B cell (primary cell): Measurements from ENCODE around the gene RNF212B. TPM values are rescaled to one million over a fixed set of nuclear protein-coding genes. Genes with fewer than 3 reads are reported as not detected.
A peak's percentile ranks its signal among the peaks of the same experiment; 100 is the strongest.

ENCODE experiments used
- ATAC-seq: fragments of 200-7000 bp; cut with Tn5 transposase; one replicate; pipeline ENCODE4 v1.10.0; 2021; ENCODE audit warnings: low read depth, mild to moderate bottlenecking, moderate number of reproducible peaks, moderate library complexity
- CTCF ChIA-PET: fragments of 350-600 bp; sonication (Branson Sonifier 250); formaldehyde crosslinking; loops from one replicate; lab custom pipeline; 2021; ENCODE audit warnings: antibody characterized with exemption, inconsistent platforms; lab: Charles Lee
- POLR2A ChIA-PET: fragments of 350-600 bp; sonication (Branson Sonifier 250); formaldehyde crosslinking; loops from one replicate; lab custom pipeline; 2021; ENCODE audit warnings: antibody characterized with exemption; lab: Charles Lee
- DNase-seq: peaks from one replicate; pipeline ENCODE4 v3.0.0; 2013
- H2AFZ ChIP-seq: 2 replicates; pipeline ENCODE4 v1.6.1; 2012; ENCODE audit warnings: mild to moderate bottlenecking, low read depth, low read length; ENCODE audit not compliant: insufficient read depth, poor library complexity, severe bottlenecking
- H3K27ac ChIP-seq, 2 donors: 1 replicate in 1 of 2; 2 replicates in 1 of 2; pipeline ENCODE4 v1.5.1; 2012 to 2013; ENCODE audit warnings: low read length in 2 of 2, mild to moderate bottlenecking in 2 of 2, moderate library complexity in 1 of 2
- H3K27me3 ChIP-seq, 4 experiments: fragments of 200-600 bp in 1 of 4; sonication (generic) in 1 of 4; replicated peaks in 1 of 4; 1 replicate in 2 of 4; 2 replicates in 2 of 4; pipeline versions ENCODE4 v1.6.1 to v1.7.0; 2013 to 2016; ENCODE audit warnings: low read length in 3 of 4, mild to moderate bottlenecking in 2 of 4, mixed read lengths in 1 of 4, moderate library complexity in 1 of 4; ENCODE audit not compliant: insufficient read depth in 4 of 4, control insufficient read depth in 3 of 4; ENCODE audit errors: control extremely low read depth in 1 of 4
- H3K36me3 ChIP-seq, 2 experiments: replicated peaks in 1 of 2; 1 replicate in 1 of 2; 2 replicates in 1 of 2; pipeline versions ENCODE4 v1.6.1 to v1.7.1; 2013; ENCODE audit warnings: low read length in 1 of 2; ENCODE audit not compliant: insufficient read depth in 2 of 2, control insufficient read depth in 1 of 2; ENCODE audit errors: control extremely low read depth in 1 of 2, extremely low read depth in 1 of 2
- H3K4me1 ChIP-seq, 2 donors: fragments of 200-600 bp in 1 of 2; sonication (generic) in 1 of 2; 1 replicate in 1 of 2; 2 replicates in 1 of 2; pipeline versions ENCODE4 v1.5.1 to v1.6.1; 2013 to 2017; ENCODE audit warnings: low read length in 2 of 2; ENCODE audit not compliant: control insufficient read depth in 2 of 2, insufficient read depth in 2 of 2
- H3K4me2 ChIP-seq: replicated peaks from 2 replicates; pipeline ENCODE3; 2012; ENCODE audit warnings: mild to moderate bottlenecking, low read depth, low read length; ENCODE audit not compliant: poor library complexity, severe bottlenecking
- H3K4me3 ChIP-seq, 5 experiments: fragments of 200-600 bp in 1 of 5; sonication (generic) in 1 of 5; 1 replicate in 3 of 5; 2 replicates in 2 of 5; pipeline versions ENCODE4 v1.5.1 to v1.7.0; 2011 to 2016; ENCODE audit warnings: low read length in 4 of 5, mild to moderate bottlenecking in 4 of 5, low read depth in 2 of 5, control low read depth in 1 of 5, moderate library complexity in 1 of 5; ENCODE audit not compliant: insufficient read depth in 1 of 5; ENCODE audit errors: control extremely low read depth in 1 of 5, extremely low read depth in 1 of 5
- H3K79me2 ChIP-seq: fragments of 200-600 bp; sonication (generic); one replicate; pipeline ENCODE4 v1.6.0; 2016; ENCODE audit warnings: low read length; ENCODE audit not compliant: control insufficient read depth, insufficient read depth
- H3K9ac ChIP-seq: fragments of 200-600 bp; sonication (generic); 2 replicates; pipeline ENCODE4 v1.6.1; 2017; ENCODE audit warnings: mild to moderate bottlenecking, low read length, moderate library complexity
- H3K9me3 ChIP-seq, 3 donors: one replicate each; pipeline versions ENCODE4 v1.6.1 to v1.7.1; 2013; ENCODE audit warnings: low read length in 2 of 3; ENCODE audit not compliant: control insufficient read depth in 2 of 3, insufficient read depth in 1 of 3; ENCODE audit errors: control extremely low read depth in 1 of 3
- H4K20me1 ChIP-seq: 2 replicates; pipeline ENCODE4 v1.6.0; 2012; ENCODE audit warnings: mild to moderate bottlenecking, low read length; ENCODE audit not compliant: insufficient read depth, control insufficient read depth, poor library complexity, severe bottlenecking
- H3K27ac Mint-ChIP-seq: one replicate; pipeline ENCODE4 v1.8.0; 2021; ENCODE audit warnings: mixed read lengths
- H3K27me3 Mint-ChIP-seq: one replicate; pipeline ENCODE4 v1.8.0; 2021; ENCODE audit warnings: mixed read lengths
- H3K4me1 Mint-ChIP-seq: one replicate; pipeline ENCODE4 v1.8.0; 2021; ENCODE audit warnings: mixed read lengths
- H3K4me3 Mint-ChIP-seq: one replicate; pipeline ENCODE4 v1.8.0; 2021; ENCODE audit warnings: mixed read lengths
- H3K9me3 Mint-ChIP-seq: one replicate; pipeline ENCODE4 v1.8.0; 2022; ENCODE audit warnings: mixed read lengths; ENCODE audit not compliant: insufficient read depth
- EZH2 ChIP-seq: IDR thresholded peaks from 2 replicates; pipeline ENCODE4 v1.6.1; 2012; ENCODE audit warnings: borderline replicate concordance, low read depth, mild to moderate bottlenecking, moderate library complexity, low read length; ENCODE audit not compliant: insufficient read depth, poor library complexity, severe bottlenecking
- WGBS: methylation state at CpG from one replicate; pipeline ENCODE4 v1.1.5; 2013; ENCODE audit warnings: missing lambda C conversion rate; ENCODE audit not compliant: insufficient coverage; 5-methylcytosine and 5-hydroxymethylcytosine counted together
- intact Hi-C: fragments of 100-400 bp; cut with micrococcal nuclease; formaldehyde crosslinking; loops from one replicate; pipeline ENCODE4 v1.10.0; 2022
- polyA plus RNA-seq: library from polyadenylated mRNA; depleted of rRNA; stranded (reverse); fragments of >200 nt; gene quantifications from 2 replicates; pipeline ENCODE4 v1.2.3, GENCODE V29; 2012
- total RNA-seq, 2 donors: library from RNA; stranded (reverse); fragments of 120-200 nt in 1 of 2; gene quantifications; 1 replicate in 1 of 2; 2 replicates in 1 of 2; pipeline versions ENCODE4 v1.2.3 to v1.2.4, GENCODE V29; 2013 to 2022
- TF ChIP-seq, protein P1 (sequence below): fragments of 200-600 bp; IDR thresholded peaks from one replicate; pipeline ENCODE4 v1.8.0; 2022; ENCODE audit warnings: antibody characterized with exemption, mild to moderate bottlenecking

RNF212B gene
- total and polyA plus RNA-seq, 2 donors (not counting 1 experiment from before 2014, with no cell fraction given): not detected

DNA sequence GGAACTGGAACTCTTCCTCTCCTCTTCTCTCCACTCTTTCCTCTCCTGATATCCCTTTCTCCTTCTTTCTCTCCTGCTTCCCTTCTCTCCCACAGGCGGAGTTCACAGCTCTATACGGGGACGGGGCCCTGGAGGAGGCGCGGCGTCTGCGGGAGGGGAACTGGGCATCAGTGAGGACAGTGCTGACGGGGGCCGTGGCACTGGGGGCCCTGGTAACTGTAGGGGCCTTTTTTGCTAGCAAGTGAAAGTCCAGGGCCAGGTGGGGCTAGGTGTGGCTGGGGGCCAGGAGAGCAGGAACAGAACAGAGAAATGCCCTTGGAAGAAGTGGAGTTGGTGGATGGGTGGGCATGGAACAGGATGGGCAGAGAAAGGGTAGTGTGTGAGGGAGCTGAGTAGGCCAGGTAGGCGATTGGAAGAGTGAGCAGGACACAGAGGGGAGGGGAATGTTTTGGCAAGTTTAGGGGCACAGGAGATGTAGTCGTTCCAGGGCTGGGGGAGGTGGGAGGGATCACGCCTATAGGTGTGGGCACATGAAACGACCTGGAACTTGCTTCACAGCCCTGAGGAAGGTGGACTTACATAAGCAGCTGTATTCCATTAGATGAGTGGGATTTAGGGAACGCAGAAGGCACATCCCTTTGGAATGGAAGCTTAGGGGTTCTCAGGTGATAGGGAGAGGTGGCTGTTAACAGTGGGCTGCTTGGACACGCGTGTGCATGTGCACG, 71.1 kb downstream of the RNF212B start:
- intact Hi-C loops: loop anchor here (10.0 kb wide), 1 partner anchor 304 kb away; no protein-coding TSS in a partner anchor
- Histone ChIP-seq H2AFZ (no peak overlapping the region), H4K20me1 (no peaks in the 10 kb centered on the region), H3K9me3 (peaks cover 0 to 3% (median 0%) of the 10 kb centered on the region in 3 donors), H3K27me3 (no peaks in the 10 kb centered on the region), H3K79me2 (no peaks in the 10 kb centered on the region), H3K4me2 (no peak overlapping the region), H3K9ac (no peak overlapping the region), H3K4me1 (peaks cover 10 to 24% of the 10 kb centered on the region in 2 donors), H3K36me3 (no peaks in the 10 kb centered on the region), H3K27ac (no peak overlapping the region), H3K4me3 (no peak overlapping the region)
- WGBS: 95% methylated on average over 13 of the region's 17 CpGs
- Mint-ChIP-seq H3K27ac (peak overlapping the region; percentile 26), H3K9me3 (no peaks in the 10 kb centered on the region), H3K27me3 (no peaks in the 10 kb centered on the region), H3K4me3 (no peak overlapping the region), H3K4me1 (peaks cover 26% of the 10 kb centered on the region)
- ATAC-seq: no peak
- no peak for DNase-seq
- CTCF ChIA-PET: interaction anchor here (3.2 kb wide), 1 partner anchor 12 kb away, joined by 27 read pairs; the partner anchor contains the start of gene PABPN1
- POLR2A ChIA-PET: no interaction called here
- TF ChIP-seq EZH2: no peak
- TF ChIP-seq, protein P1, sequence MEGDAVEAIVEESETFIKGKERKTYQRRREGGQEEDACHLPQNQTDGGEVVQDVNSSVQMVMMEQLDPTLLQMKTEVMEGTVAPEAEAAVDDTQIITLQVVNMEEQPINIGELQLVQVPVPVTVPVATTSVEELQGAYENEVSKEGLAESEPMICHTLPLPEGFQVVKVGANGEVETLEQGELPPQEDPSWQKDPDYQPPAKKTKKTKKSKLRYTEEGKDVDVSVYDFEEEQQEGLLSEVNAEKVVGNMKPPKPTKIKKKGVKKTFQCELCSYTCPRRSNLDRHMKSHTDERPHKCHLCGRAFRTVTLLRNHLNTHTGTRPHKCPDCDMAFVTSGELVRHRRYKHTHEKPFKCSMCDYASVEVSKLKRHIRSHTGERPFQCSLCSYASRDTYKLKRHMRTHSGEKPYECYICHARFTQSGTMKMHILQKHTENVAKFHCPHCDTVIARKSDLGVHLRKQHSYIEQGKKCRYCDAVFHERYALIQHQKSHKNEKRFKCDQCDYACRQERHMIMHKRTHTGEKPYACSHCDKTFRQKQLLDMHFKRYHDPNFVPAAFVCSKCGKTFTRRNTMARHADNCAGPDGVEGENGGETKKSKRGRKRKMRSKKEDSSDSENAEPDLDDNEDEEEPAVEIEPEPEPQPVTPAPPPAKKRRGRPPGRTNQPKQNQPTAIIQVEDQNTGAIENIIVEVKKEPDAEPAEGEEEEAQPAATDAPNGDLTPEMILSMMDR: no peak

DNA sequence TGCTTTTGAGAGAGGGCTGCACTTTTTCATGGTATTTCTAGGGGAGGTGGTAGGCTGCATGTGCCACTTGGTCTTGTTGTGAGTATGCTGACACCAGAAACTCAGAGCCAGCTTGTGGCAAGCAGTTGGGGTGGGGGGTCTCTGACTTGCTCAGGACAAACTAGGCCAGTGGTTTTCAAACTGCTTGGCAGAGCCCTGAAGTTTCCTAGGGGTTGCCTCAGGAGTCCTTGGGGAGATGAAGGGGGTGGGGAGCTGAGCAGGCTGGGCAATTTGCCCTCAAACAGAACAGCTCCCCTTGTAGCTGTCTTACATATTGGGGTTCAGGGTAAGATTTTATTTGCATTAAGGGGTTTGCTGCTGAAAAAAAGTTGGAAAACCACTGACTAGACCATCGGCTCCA, 72.8 kb downstream of the RNF212B start:
- Histone ChIP-seq H3K9ac (no peak overlapping the region), H3K4me1 (peaks cover 10 to 24% of the 10 kb centered on the region in 2 donors), H2AFZ (no peak overlapping the region), H3K4me2 (no peak overlapping the region), H3K27ac (no peak overlapping the region), H3K27me3 (no peaks in the 10 kb centered on the region), H4K20me1 (no peaks in the 10 kb centered on the region), H3K4me3 (no peak overlapping the region), H3K9me3 (peaks cover 0 to 3% (median 0%) of the 10 kb centered on the region in 3 donors), H3K36me3 (no peaks in the 10 kb centered on the region), H3K79me2 (no peaks in the 10 kb centered on the region)
- no CpG with 5 or more reads among the region's 1 CpG for WGBS
- Mint-ChIP-seq H3K9me3 (no peaks in the 10 kb centered on the region), H3K27me3 (no peaks in the 10 kb centered on the region), H3K4me1 (peaks cover 23% of the 10 kb centered on the region), H3K27ac (no peak overlapping the region), H3K4me3 (no peak overlapping the region)
- ChIA-PET CTCF (interaction anchor here (0.9 to 1.5 kb wide), 4 partner anchors 15 to 233 kb away, joined by 3 to 4 read pairs (median 4); no protein-coding TSS in a partner anchor), POLR2A (no interaction called here)
- TF ChIP-seq, protein P1: no peak
- TF ChIP-seq EZH2: no peak
- DNase-seq (no peak), ATAC-seq (no peak)
- intact Hi-C loops: no loop called here
